NCI-H2171 (cell line): Measurements from ENCODE around the gene MPPED2.

ENCODE experiments used
- DNase-seq: peaks from one replicate; lab custom pipeline; 2025; lab: John Stamatoyannopoulos, UW

The MPPED2 gene

GRCh38 chr11:30487200-30487898 is 98.8 kb downstream of the MPPED2 start:
- no peak for DNase-seq

GRCh38 chr11:30485756-30486155 is 100.4 kb downstream of the MPPED2 start:
- no peak for DNase-seq

GRCh38 chr11:30485222-30485621 is 100.9 kb downstream of the MPPED2 start:
- DNase-seq = no peak

GRCh38 chr11:30483056-30483455 is 103.1 kb downstream of the MPPED2 start:
- DNase-seq = no peak

- DNase-seq = no peak
These were observed 104.4 kb downstream of the MPPED2 start for GRCh38 chr11:30481796-30482195.

GRCh38 chr11:30481330-30481729 is 104.8 kb downstream of the MPPED2 start:
- DNase-seq = no peak

- no peak for DNase-seq
These were observed 106.3 kb downstream of the MPPED2 start for GRCh38 chr11:30479899-30480298.

- no peak for DNase-seq
These were observed 107.2 kb downstream of the MPPED2 start for GRCh38 chr11:30478923-30479322.

GRCh38 chr11:30477061-30477460 is 109.1 kb downstream of the MPPED2 start:
- DNase-seq = no peak

- DNase-seq = no peak
These were observed 111.8 kb downstream of the MPPED2 start for GRCh38 chr11:30474151-30474954.

- no peak for DNase-seq
These were observed 114.9 kb downstream of the MPPED2 start for GRCh38 chr11:30471244-30471643.

- DNase-seq = no peak
These were observed 117.3 kb downstream of the MPPED2 start for GRCh38 chr11:30468881-30469280.

- DNase-seq = no peak
These were observed 119.0 kb downstream of the MPPED2 start for GRCh38 chr11:30467176-30467575.

GRCh38 chr11:30465623-30466022 is 120.5 kb downstream of the MPPED2 start:
- no peak for DNase-seq

GRCh38 chr11:30465192-30465591 is 121.0 kb downstream of the MPPED2 start:
- DNase-seq = no peak

GRCh38 chr11:30463266-30463665 is 122.9 kb downstream of the MPPED2 start:
- no peak for DNase-seq

GRCh38 chr11:30462421-30462820 is 123.7 kb downstream of the MPPED2 start:
- no peak for DNase-seq

- DNase-seq = no peak
These were observed 126.3 kb downstream of the MPPED2 start for GRCh38 chr11:30459821-30460220.

GRCh38 chr11:30459306-30459705 is 126.8 kb downstream of the MPPED2 start:
- DNase-seq = no peak

- no peak for DNase-seq
These were observed 127.6 kb downstream of the MPPED2 start for GRCh38 chr11:30458541-30458940.

- DNase-seq = no peak
These were observed 129.1 kb downstream of the MPPED2 start for GRCh38 chr11:30457087-30457486.

GRCh38 chr11:30455025-30455424 is 131.1 kb downstream of the MPPED2 start:
- no peak for DNase-seq

- DNase-seq = no peak
These were observed 131.6 kb downstream of the MPPED2 start for GRCh38 chr11:30454541-30454940.

GRCh38 chr11:30454111-30454510 is 132.0 kb downstream of the MPPED2 start:
- DNase-seq = no peak
